ENCODE measurements around the gene COX14.
"Not testable (repeated sequence)": the region's sequence is repeated elsewhere in the genome, so short reads cannot be mapped to it uniquely, and the experiment has no call there.

The COX14 gene

DNA sequence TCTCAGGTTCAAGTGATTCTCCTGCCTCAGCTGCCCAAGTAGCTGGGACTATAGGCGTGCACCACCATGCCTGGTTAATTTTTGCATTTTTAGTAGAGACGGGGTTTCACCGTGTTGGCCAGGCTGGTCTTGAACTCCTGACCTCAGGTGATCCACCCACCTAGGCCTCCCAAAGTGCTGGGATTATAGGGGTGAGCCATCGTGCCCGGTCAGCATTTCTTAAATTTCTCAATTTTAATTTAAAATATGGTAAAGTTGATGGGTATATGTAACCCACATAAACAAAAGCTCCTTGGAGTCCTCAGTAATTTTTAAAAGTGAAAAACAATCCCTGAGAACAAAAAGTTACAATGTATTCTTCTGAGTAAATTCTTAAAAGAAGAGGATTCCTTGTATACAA, 42.9 kb downstream of the COX14 start:
- not testable (repeated sequence) for DNase-seq (ENCODE audit: low spot score)

DNA sequence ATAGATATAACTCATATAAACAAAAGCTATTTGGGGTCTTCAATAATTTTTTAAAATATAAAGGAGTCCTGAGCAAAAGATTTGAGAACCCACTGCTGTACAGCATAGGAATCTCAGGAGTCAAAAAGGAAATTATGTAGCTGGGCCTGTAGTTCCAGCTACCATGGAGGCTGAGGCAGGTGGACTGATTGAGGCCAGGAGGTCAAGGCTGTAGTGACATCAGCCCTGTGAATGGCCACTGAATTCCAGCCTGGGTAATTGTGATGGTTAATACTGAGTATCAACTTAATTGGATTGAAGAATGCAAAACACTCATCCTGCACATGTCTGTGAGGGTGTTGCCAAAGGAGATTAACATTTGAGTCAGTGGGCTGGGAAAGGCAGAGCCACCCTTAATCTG, 44.6 kb downstream of the COX14 start:
- DNase-seq (ENCODE audit: low spot score), result no peak

DNA sequence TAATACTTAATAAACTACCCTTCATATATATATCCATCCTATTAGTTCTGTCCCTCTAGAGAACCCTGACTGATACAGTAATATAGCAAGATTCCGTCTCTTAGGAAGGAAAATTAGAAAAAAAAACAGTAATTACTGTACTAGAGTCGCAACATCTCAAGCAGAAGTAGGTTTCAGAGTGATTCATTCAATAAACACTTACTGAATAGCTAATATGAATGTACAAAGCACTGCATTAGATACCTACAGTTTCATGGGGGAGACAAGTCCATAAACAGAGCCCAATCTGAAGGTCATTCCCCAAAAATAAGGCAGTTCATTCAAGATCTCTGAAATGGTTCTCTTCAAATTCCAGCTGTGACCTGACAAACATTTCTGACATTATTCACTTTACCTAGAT, 45.2 kb downstream of the COX14 start:
- DNase-seq (ENCODE audit: low spot score), result no peak

DNA sequence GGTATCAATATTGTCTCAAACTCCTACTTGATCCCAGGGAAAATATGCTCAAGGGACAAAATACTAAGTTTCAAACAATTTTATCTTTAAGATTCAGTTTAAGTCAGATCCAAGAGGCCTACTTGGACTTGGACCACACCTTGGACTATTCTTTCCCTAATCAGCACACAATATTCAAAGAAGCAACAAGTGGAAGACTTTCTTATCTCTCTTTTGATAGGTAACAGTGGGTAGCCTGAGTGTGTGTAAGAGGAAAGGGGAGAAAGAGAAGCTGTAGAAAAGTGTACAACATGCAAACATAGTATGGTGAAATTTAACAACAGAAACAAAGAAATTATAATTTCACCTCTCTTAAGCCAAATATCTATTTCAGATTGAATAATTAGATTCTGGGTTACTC, 48.6 kb downstream of the COX14 start:
- no peak for DNase-seq (ENCODE audit: low spot score)

DNA sequence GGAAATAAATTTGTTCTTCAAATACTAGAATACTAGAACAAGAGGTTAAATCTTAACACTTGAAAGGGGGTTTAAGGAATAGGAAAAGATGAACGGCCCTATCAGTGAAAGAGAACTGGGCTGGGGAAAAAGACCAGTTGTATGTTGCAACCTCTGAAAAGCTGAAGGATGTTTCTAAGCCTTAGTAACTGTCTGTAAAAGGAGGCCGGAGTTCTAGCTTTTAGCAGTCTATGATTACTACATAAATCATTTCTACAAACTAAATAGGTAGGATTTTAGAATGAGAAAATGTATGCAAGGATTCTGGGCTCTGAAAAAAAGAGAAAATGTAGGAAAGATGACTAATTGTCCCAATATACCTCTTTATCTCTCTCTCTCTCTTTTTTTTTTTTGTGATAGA, 50.2 kb downstream of the COX14 start:
- peak; percentile 40 for DNase-seq (ENCODE audit: low spot score)

DNA sequence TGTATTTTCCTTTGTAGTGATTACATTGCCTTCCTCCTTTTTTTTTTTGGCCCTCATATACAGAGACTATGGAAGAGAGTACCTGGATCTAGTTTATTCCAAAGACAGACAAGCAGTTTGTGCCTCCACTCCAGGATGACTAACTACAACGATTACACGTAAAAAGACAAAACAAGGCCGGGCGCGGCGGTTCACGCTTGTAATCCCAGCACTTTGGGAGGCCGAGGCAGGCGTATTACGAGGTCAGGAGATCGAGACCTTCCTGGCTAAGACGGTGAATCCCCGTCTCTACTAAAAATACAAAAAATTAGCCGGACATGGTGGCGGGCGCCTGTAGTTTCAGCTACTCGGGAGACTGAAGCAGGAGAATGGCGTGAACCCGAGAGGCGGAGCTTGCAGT, 52.9 kb downstream of the COX14 start:
- no peak for DNase-seq (ENCODE audit: low spot score)

DNA sequence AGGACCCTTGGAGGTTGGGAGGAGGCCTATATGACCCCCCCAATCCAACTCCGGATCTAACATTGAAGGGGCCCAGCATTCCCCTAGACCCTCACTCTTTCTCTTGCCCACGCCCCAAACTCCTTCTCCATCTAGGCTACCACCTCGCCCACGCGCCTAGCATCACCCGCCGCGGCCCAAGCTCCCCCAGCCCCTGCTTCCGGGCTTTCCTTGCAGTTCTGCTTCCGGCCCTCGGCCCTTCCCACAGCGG, 54.7 kb downstream of the COX14 start:
- DNase-seq (ENCODE audit: low spot score), result no peak

DNA sequence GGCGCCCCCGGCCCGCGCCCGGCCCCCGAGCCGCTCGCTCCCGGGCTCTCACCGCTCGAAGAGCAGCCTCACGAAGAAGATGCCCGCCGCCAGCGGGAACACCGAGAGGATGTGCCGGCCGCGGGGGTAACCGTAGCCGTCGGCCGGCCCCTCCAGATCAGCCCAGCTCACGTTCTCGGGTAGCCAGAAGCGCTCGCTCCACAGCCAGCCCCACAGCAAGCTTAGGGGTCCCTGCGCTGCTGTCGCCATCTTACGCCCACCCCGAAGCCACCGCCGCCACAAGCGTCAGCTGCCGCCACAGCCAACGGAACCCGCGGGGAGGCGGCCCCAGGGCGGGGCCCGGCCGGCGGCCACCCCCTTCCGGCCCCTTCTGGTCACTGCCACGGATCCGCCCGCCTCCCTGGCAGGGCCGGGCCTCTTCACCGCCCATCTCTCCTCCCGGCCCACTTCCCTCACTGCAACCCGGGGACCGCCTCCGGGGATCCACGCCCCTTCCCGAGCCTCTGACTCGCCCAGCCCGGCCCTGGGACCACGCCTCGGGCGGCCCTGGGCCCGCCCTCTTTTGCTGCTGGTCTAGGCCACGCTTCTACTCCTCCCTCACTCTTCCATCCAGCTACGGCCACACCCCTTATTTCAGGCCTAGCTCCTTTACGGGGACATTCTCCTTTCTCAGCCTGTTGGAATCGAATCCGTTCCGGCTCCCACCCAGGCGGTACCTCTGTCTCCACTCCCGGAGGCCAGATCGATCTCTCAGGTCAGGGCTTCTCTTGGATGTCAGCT, 55.2 kb downstream of the COX14 start, which contains the start of gene CERS5:
CERS5 (minus strand) TSS at position 321 of the 780 bp plus-strand sequence; CDS start at position 249, 72 bp downstream.
- peak; percentile 99 for DNase-seq (ENCODE audit: low spot score)
